GM12878 (cell line): ENCODE measurements around the gene COG4. TPM values are rescaled to one million over a fixed set of nuclear protein-coding genes. Genes with fewer than 3 reads are reported as not detected.

Source experiments
- ATAC-seq: fragments of 200-7000 bp; cut with Tn5 transposase; 3 replicates; pipeline ENCODE4 v1.9.1; 2020; ENCODE audit warnings: mild to moderate bottlenecking, moderate library complexity
- BruUV-seq: library from RNA; stranded (reverse); fragments of 400-500 nt; replicated peaks from 2 replicates; lab custom pipeline; 2021; lab: Mats Ljungman, UMichigan
- CTCF ChIA-PET: fragments of 300-600 bp; sonication (Branson Sonifier 250); formaldehyde crosslinking; extraction: SDS; loops from one replicate; lab custom pipeline; 2021; ENCODE audit warnings: inconsistent platforms; lab: Yijun Ruan, JAX
- POLR2A ChIA-PET: fragments of 350-600 bp; formaldehyde crosslinking; extraction: SDS; loops from one replicate; lab custom pipeline; 2021; ENCODE audit warnings: inconsistent platforms; lab: Charles Lee
- RAD21 ChIA-PET: fragments of 300-600 bp; sonication (Branson Sonifier 250); formaldehyde crosslinking; loops from one replicate; lab custom pipeline; 2023; ENCODE audit warnings: antibody characterized with exemption; ENCODE audit not compliant: unreplicated experiment; lab: Charles Lee
- SMC1A ChIA-PET: fragments of 300-600 bp; sonication (Branson Sonifier 250); formaldehyde crosslinking; loops from one replicate; lab custom pipeline; 2023; ENCODE audit not compliant: unreplicated experiment, uncharacterized antibody; lab: Charles Lee
- DNase-seq: peaks from one replicate; pipeline ENCODE4 v3.0.0-alpha.2; 2011; ENCODE audit warnings: low read depth, low spot score
- FAIRE-seq: peaks from 3 replicates; lab custom pipeline; 2011; peaks lifted over from hg19 to GRCh38; lab: Jason Lieb, UNC
- H2AFZ ChIP-seq: 2 replicates; pipeline ENCODE4 v1.6.0; 2011; ENCODE audit warnings: low read depth, low read length, control low read depth; ENCODE audit not compliant: control insufficient read depth
- H3K27ac ChIP-seq: 2 replicates; pipeline ENCODE4 v1.5.1; 2011; ENCODE audit warnings: control low read depth; ENCODE audit not compliant: control insufficient read depth, insufficient read depth
- H3K27me3 ChIP-seq, 2 experiments: replicated peaks in 1 of 2; 2 replicates each; pipeline versions ENCODE4 v1.6.0 to v1.6.1; 2011; ENCODE audit warnings: low read length in 1 of 2; ENCODE audit not compliant: control insufficient read depth in 2 of 2, insufficient read depth in 2 of 2
- H3K36me3 ChIP-seq, 2 experiments: 2 replicates each; pipeline ENCODE4 v1.5.1; 2011; ENCODE audit warnings: low read length in 1 of 2; ENCODE audit not compliant: control insufficient read depth in 2 of 2, insufficient read depth in 2 of 2
- H3K4me1 ChIP-seq: 2 replicates; pipeline ENCODE4 v1.6.1; 2011; ENCODE audit warnings: mild to moderate bottlenecking, low read length, moderate library complexity, mixed read lengths; ENCODE audit not compliant: control insufficient read depth, insufficient read depth
- H3K4me2 ChIP-seq: 2 replicates; pipeline ENCODE4 v1.6.0; 2011; ENCODE audit warnings: control low read depth; ENCODE audit not compliant: control insufficient read depth, insufficient read depth
- H3K4me3 ChIP-seq: fragments of 200-600 bp; sonication (generic); 2 replicates; pipeline ENCODE4 v1.5.1; 2016
- H3K79me2 ChIP-seq: 2 replicates; pipeline ENCODE4 v1.6.0; 2011; ENCODE audit warnings: low read length; ENCODE audit not compliant: control insufficient read depth, insufficient read depth
- H3K9ac ChIP-seq: 2 replicates; pipeline ENCODE4 v1.8.0; 2011; ENCODE audit warnings: low read length, control low read depth, mixed read lengths; ENCODE audit not compliant: control insufficient read depth, insufficient read depth
- H3K9me3 ChIP-seq: replicated peaks from 3 replicates; pipeline ENCODE4 v1.5.1; 2011; ENCODE audit warnings: mild to moderate bottlenecking, low read length; ENCODE audit not compliant: control insufficient read depth, insufficient read depth
- H4K20me1 ChIP-seq: 2 replicates; pipeline ENCODE4 v1.6.0; 2011; ENCODE audit not compliant: control insufficient read depth, insufficient read depth
- CBX5 ChIP-seq: sonication (generic); IDR thresholded peaks from 2 replicates; pipeline ENCODE4 v1.6.1; 2016; ENCODE audit warnings: low read depth, moderate library complexity, mild to moderate bottlenecking, inconsistent platforms
- CHD2 ChIP-seq: IDR thresholded peaks from 2 replicates; pipeline ENCODE4 v1.6.1; 2011; ENCODE audit warnings: low read depth, low read length, improper control_type of control experiment, borderline replicate concordance
- E2F8 ChIP-seq: fragments of 450-650 bp; IDR thresholded peaks from 2 replicates; pipeline ENCODE4 v1.6.1; 2018; ENCODE audit warnings: mild to moderate bottlenecking, low read depth, moderate library complexity; ENCODE audit not compliant: partially characterized antibody
- EZH2 ChIP-seq: IDR thresholded peaks from 2 replicates; pipeline ENCODE4 v1.6.1; 2012; ENCODE audit warnings: low read depth, mild to moderate bottlenecking, control low read depth, inconsistent platforms, low read length, borderline replicate concordance; ENCODE audit not compliant: control insufficient read depth
- KDM1A ChIP-seq: fragments of 200-600 bp; sonication (generic); IDR thresholded peaks from 2 replicates; pipeline ENCODE4 v1.6.1; 2016; ENCODE audit warnings: borderline replicate concordance
- SMARCA5 ChIP-seq: fragments of 450-650 bp; IDR thresholded peaks from 2 replicates; pipeline ENCODE4 v1.6.1; 2017; ENCODE audit warnings: mild to moderate bottlenecking
- ZBTB40 ChIP-seq: fragments of 450-650 bp; IDR thresholded peaks from 2 replicates; pipeline ENCODE4 v1.6.1; 2016; ENCODE audit warnings: mild to moderate bottlenecking, moderate library complexity, borderline replicate concordance
- ZNF622 ChIP-seq: fragments of 450-650 bp; IDR thresholded peaks from 2 replicates; pipeline ENCODE4 v1.6.1; 2017; ENCODE audit warnings: mild to moderate bottlenecking, inconsistent platforms
- WGBS: methylation state at CpG from one replicate; pipeline ENCODE4 v1.1.6; 2016; ENCODE audit warnings: low lambda C conversion rate; ENCODE audit not compliant: insufficient replicate concordance, insufficient coverage; ENCODE audit errors: missing lambda C conversion rate; 5-methylcytosine and 5-hydroxymethylcytosine counted together
- in situ Hi-C: fragments of 300-500 bp; cut with MboI; formaldehyde crosslinking; loops from 9 replicates; pipeline ENCODE4 v1.14.3; 2018; ENCODE audit warnings: mixed read lengths
- intact Hi-C: fragments of 100-400 bp; cut with micrococcal nuclease; formaldehyde crosslinking; loops from one replicate; pipeline ENCODE4 v1.14.2; 2022; ENCODE audit not compliant: unreplicated experiment
- polyA plus RNA-seq, 11 experiments: library from polyadenylated mRNA; depleted of rRNA in 4 of 11; unstranded in 6 of 11; stranded (reverse) in 5 of 11; fragments of >200 nt; fragmentation: Nextera tagmentation in 4 of 11; fragmentation: Illumina TruSeq in 1 of 11; extraction: Ambion mirVana in 4 of 11; extraction: Trizol in 1 of 11; gene quantifications; 1 replicate in 1 of 11; 2 replicates in 10 of 11; pipeline versions ENCODE4 v1.2.1 to v1.2.3, GENCODE V29; 2011 to 2016; ENCODE audit warnings: inconsistent platforms in 2 of 11, missing spikeins in 2 of 11, low read depth in 1 of 11
- total RNA-seq, 4 experiments: library from RNA; depleted of rRNA in 3 of 4; stranded (reverse); fragments of >200 nt in 3 of 4; fragmentation: Illumina TruSeq in 1 of 4; extraction: Trizol in 1 of 4; gene quantifications; 2 replicates each; pipeline versions ENCODE4 v1.2.1 to v1.2.3, GENCODE V29; 2013 to 2021
- TF ChIP-seq, protein P1 (sequence below): fragments of 450-650 bp; IDR thresholded peaks from 2 replicates; pipeline ENCODE4 v1.6.1; 2014; ENCODE audit warnings: mild to moderate bottlenecking

The COG4 gene
- total and polyA plus RNA-seq, 10 of the 15 experiments (the other 5 are each of a cell fraction or from before 2014, with no cell fraction given): 7.0 to 57.7 (median 33.0) TPM

DNA sequence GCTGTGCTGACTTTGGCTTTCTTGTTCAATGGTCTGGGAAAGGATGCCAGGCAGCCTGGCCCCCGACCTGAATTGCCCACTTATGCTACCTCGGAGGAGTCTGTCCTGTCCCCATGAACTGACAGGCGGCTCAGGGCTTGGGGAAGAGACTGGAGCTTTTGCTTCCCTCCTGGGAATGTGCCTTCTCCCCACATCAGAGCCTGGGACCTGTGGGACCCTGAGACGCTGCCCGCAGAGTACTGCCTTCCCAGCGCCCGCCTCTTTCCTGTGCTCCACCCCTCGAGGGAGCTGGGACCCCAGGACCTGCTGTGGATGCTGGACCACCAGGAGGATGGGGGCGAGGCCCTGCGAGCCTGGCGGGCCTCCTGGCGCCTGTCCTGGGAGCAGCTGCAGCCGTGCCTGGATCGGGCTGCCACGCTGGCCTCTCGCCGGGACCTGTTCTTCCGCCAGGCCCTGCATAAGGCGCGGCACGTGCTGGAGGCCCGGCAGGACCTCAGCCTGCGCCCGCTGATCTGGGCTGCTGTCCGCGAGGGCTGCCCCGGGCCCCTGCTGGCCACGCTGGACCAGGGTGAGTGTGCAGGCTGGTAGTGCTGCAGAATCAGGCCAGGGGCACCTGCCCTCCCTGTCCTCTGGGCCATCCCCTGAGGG lies 50.4 kb downstream of the COG4 start:
- no peak overlapping the region for H2AFZ ChIP-seq
- no peaks in the 10 kb centered on the region for H4K20me1 ChIP-seq
- no peaks in the 10 kb centered on the region for H3K9me3 ChIP-seq
- H3K9ac ChIP-seq: no peak overlapping the region
- H3K27me3 ChIP-seq: no peaks in the 10 kb centered on the region
- FAIRE-seq (no peak), DNase-seq (no peak), ATAC-seq (no peak)
- ChIA-PET POLR2A (no interaction called here), RAD21 (interaction anchor here (1.1 kb wide), 1 partner anchor 77 kb away, joined by 3 read pairs; no protein-coding TSS in a partner anchor), SMC1A (interaction anchor here (0.9 to 1.3 kb wide), 3 partner anchors 11 to 18 kb away, joined by 3 to 5 read pairs (median 3); partner anchors contain the start of gene FCSK), CTCF (interaction anchor here (0.8 kb wide), 1 partner anchor 45 kb away, joined by 3 read pairs; no protein-coding TSS in a partner anchor)
- 90% methylated on average over 28 of the region's 28 CpGs for WGBS
- no peak overlapping the region for H3K4me2 ChIP-seq
- no peak overlapping the region for H3K27ac ChIP-seq
- no TSS peak for BruUV-seq
- no peaks in the 10 kb centered on the region; a peak in 3 of 4 replicates for H3K36me3 ChIP-seq
- intact Hi-C loops (no loop called here), in situ Hi-C loops (no loop called here)
- peaks cover 27% of the 10 kb centered on the region for H3K4me1 ChIP-seq
- H3K79me2 ChIP-seq: no peaks in the 10 kb centered on the region
- H3K4me3 ChIP-seq: no peak overlapping the region
- TF ChIP-seq ZNF622 (no peak), KDM1A (no peak), EZH2 (no peak), CHD2 (no peak), E2F8 (no peak), ZBTB40 (no peak), CBX5 (no peak), SMARCA5 (no peak)
- TF ChIP-seq, protein P1, sequence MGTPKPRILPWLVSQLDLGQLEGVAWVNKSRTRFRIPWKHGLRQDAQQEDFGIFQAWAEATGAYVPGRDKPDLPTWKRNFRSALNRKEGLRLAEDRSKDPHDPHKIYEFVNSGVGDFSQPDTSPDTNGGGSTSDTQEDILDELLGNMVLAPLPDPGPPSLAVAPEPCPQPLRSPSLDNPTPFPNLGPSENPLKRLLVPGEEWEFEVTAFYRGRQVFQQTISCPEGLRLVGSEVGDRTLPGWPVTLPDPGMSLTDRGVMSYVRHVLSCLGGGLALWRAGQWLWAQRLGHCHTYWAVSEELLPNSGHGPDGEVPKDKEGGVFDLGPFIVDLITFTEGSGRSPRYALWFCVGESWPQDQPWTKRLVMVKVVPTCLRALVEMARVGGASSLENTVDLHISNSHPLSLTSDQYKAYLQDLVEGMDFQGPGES: no peak
